T-helper 2 cell treated with Interferon-gamma antibody and Interleukin-4, amounts not matched to agents 5 μg/mL and 100 μg/mL, for 36 hours (primary cell): ENCODE measurements around the gene THOC7.
A peak's percentile ranks its signal among the peaks of the same experiment; 100 is the strongest.

Experiments used
- DNase-seq: peaks from one replicate; pipeline ENCODE4 v3.0.0; 2021; ENCODE audit warnings: low spot score
- H3K27ac Mint-ChIP-seq: one replicate; pipeline ENCODE4 v1.8.0; 2021; ENCODE audit warnings: mild to moderate bottlenecking, mixed read lengths
- H3K27me3 Mint-ChIP-seq: one replicate; pipeline ENCODE4 v1.8.0; 2021; ENCODE audit warnings: low read depth, mixed read lengths
- H3K36me3 Mint-ChIP-seq: one replicate; pipeline ENCODE4 v1.8.0; 2021; ENCODE audit warnings: low read depth, mixed read lengths
- H3K4me1 Mint-ChIP-seq: one replicate; pipeline ENCODE4 v1.8.0; 2021; ENCODE audit warnings: low read depth, mixed read lengths
- H3K4me3 Mint-ChIP-seq: one replicate; pipeline ENCODE4 v1.8.0; 2022; ENCODE audit warnings: mild to moderate bottlenecking, moderate library complexity, mixed read lengths
- H3K9me3 Mint-ChIP-seq: one replicate; pipeline ENCODE4 v1.8.0; 2021; ENCODE audit warnings: mixed read lengths

Gene THOC7

GRCh38 chr3:63896332-63897030, 32.9 kb upstream of the THOC7 start:
- no peak overlapping the region for H3K4me3 Mint-ChIP-seq
- no peaks in the 10 kb centered on the region for H3K9me3 Mint-ChIP-seq
- no peaks in the 10 kb centered on the region for H3K27me3 Mint-ChIP-seq
- DNase-seq, result no peak
- H3K27ac Mint-ChIP-seq, result no peak overlapping the region
- H3K36me3 Mint-ChIP-seq, result peaks cover 24% of the 10 kb centered on the region
- H3K4me1 Mint-ChIP-seq, result peaks cover 34% of the 10 kb centered on the region

- peak overlapping the region; percentile 74 for H3K27ac Mint-ChIP-seq
- H3K36me3 Mint-ChIP-seq, result peaks cover 19% of the 10 kb centered on the region
- DNase-seq, result no peak
- H3K4me1 Mint-ChIP-seq, result peaks cover 32% of the 10 kb centered on the region
- no peaks in the 10 kb centered on the region for H3K9me3 Mint-ChIP-seq
- H3K4me3 Mint-ChIP-seq, result no peak overlapping the region
- H3K27me3 Mint-ChIP-seq, result no peaks in the 10 kb centered on the region
These were observed 32.0 kb upstream of the THOC7 start for GRCh38 chr3:63895422-63896189.

- Mint-ChIP-seq H3K36me3 (peaks cover 3% of the 10 kb centered on the region), H3K27ac (no peak overlapping the region), H3K9me3 (no peaks in the 10 kb centered on the region)
These were observed 29.3 kb upstream of the THOC7 start for GRCh38 chr3:63892773-63893352.

GRCh38 chr3:63891518-63891917, 27.9 kb upstream of the THOC7 start:
- Mint-ChIP-seq H3K9me3 (no peaks in the 10 kb centered on the region), H3K4me3 (no peak overlapping the region), H3K4me1 (peaks cover 19% of the 10 kb centered on the region), H3K27ac (no peak overlapping the region), H3K36me3 (peaks cover 5% of the 10 kb centered on the region), H3K27me3 (no peaks in the 10 kb centered on the region)
- no peak for DNase-seq

More at GRCh38 chr3:63892773-63893352, 29.3 kb upstream of the THOC7 start:
- Mint-ChIP-seq H3K27me3 (no peaks in the 10 kb centered on the region), H3K4me1 (peaks cover 23% of the 10 kb centered on the region), H3K4me3 (no peak overlapping the region)
- no peak for DNase-seq

- no peak for DNase-seq
- Mint-ChIP-seq H3K27ac (no peak overlapping the region), H3K4me3 (no peak overlapping the region), H3K27me3 (no peaks in the 10 kb centered on the region), H3K9me3 (no peaks in the 10 kb centered on the region), H3K4me1 (peaks cover 12% of the 10 kb centered on the region), H3K36me3 (peaks cover 7% of the 10 kb centered on the region)
These were observed 23.3 kb upstream of the THOC7 start for GRCh38 chr3:63886858-63887257.

- H3K27me3 Mint-ChIP-seq, result no peaks in the 10 kb centered on the region
- no peak overlapping the region for H3K27ac Mint-ChIP-seq
- H3K4me3 Mint-ChIP-seq, result no peak overlapping the region
- no peak for DNase-seq
- H3K36me3 Mint-ChIP-seq, result peaks cover 5% of the 10 kb centered on the region
- peaks cover 28% of the 10 kb centered on the region for H3K4me1 Mint-ChIP-seq
- no peaks in the 10 kb centered on the region for H3K9me3 Mint-ChIP-seq
These were observed 17.0 kb upstream of the THOC7 start for GRCh38 chr3:63880653-63881052.

- no peaks in the 10 kb centered on the region for H3K27me3 Mint-ChIP-seq
- H3K9me3 Mint-ChIP-seq, result no peaks in the 10 kb centered on the region
- no peak overlapping the region for H3K27ac Mint-ChIP-seq
- peaks cover 3% of the 10 kb centered on the region for H3K36me3 Mint-ChIP-seq
- peaks cover 28% of the 10 kb centered on the region for H3K4me1 Mint-ChIP-seq
- DNase-seq, result no peak
- no peak overlapping the region for H3K4me3 Mint-ChIP-seq
These were observed 14.9 kb upstream of the THOC7 start for GRCh38 chr3:63878394-63879060.

GRCh38 chr3:63877737-63878393, 14.3 kb upstream of the THOC7 start:
- peaks cover 28% of the 10 kb centered on the region for H3K4me1 Mint-ChIP-seq
- H3K36me3 Mint-ChIP-seq, result peaks cover 3% of the 10 kb centered on the region
- no peak overlapping the region for H3K27ac Mint-ChIP-seq

GRCh38 chr3:63876260-63876659, 12.7 kb upstream of the THOC7 start:
- no peak for DNase-seq
- Mint-ChIP-seq H3K9me3 (no peaks in the 10 kb centered on the region), H3K36me3 (peaks cover 3% of the 10 kb centered on the region), H3K27ac (no peak overlapping the region), H3K27me3 (no peaks in the 10 kb centered on the region), H3K4me1 (peaks cover 33% of the 10 kb centered on the region), H3K4me3 (no peak overlapping the region)

More at GRCh38 chr3:63877737-63878393, 14.3 kb upstream of the THOC7 start:
- Mint-ChIP-seq H3K27me3 (no peaks in the 10 kb centered on the region), H3K9me3 (no peaks in the 10 kb centered on the region), H3K4me3 (no peak overlapping the region)
- DNase-seq, result no peak

GRCh38 chr3:63875510-63875909, 11.9 kb upstream of the THOC7 start:
- H3K27me3 Mint-ChIP-seq, result no peaks in the 10 kb centered on the region
- no peak for DNase-seq
- H3K4me1 Mint-ChIP-seq, result peaks cover 37% of the 10 kb centered on the region
- H3K9me3 Mint-ChIP-seq, result no peaks in the 10 kb centered on the region
- peaks cover 2% of the 10 kb centered on the region for H3K36me3 Mint-ChIP-seq
- no peak overlapping the region for H3K27ac Mint-ChIP-seq
- H3K4me3 Mint-ChIP-seq, result no peak overlapping the region

GRCh38 chr3:63874769-63875168, 11.2 kb upstream of the THOC7 start:
- DNase-seq, result no peak
- H3K4me1 Mint-ChIP-seq, result peaks cover 36% of the 10 kb centered on the region
- no peaks in the 10 kb centered on the region for H3K9me3 Mint-ChIP-seq
- no peak overlapping the region for H3K4me3 Mint-ChIP-seq
- no peak overlapping the region for H3K27ac Mint-ChIP-seq
- H3K36me3 Mint-ChIP-seq, result peaks cover 2% of the 10 kb centered on the region
- H3K27me3 Mint-ChIP-seq, result no peaks in the 10 kb centered on the region

- Mint-ChIP-seq H3K27ac (no peak overlapping the region), H3K27me3 (no peaks in the 10 kb centered on the region), H3K4me3 (no peak overlapping the region), H3K9me3 (no peaks in the 10 kb centered on the region), H3K4me1 (peaks cover 25% of the 10 kb centered on the region), H3K36me3 (peaks cover 11% of the 10 kb centered on the region)
- no peak for DNase-seq
These were observed 8.7 kb upstream of the THOC7 start for GRCh38 chr3:63872135-63872924.

GRCh38 chr3:63870615-63871005, 7.0 kb upstream of the THOC7 start:
- H3K9me3 Mint-ChIP-seq, result no peaks in the 10 kb centered on the region
- no peak overlapping the region for H3K4me3 Mint-ChIP-seq
- peaks cover 21% of the 10 kb centered on the region for H3K36me3 Mint-ChIP-seq
- no peak overlapping the region for H3K27ac Mint-ChIP-seq
- H3K4me1 Mint-ChIP-seq, result peaks cover 30% of the 10 kb centered on the region
- DNase-seq, result no peak
- H3K27me3 Mint-ChIP-seq, result no peaks in the 10 kb centered on the region
